B cell (primary cell): ENCODE measurements around the gene ASXL2.

Source experiments
- CTCF ChIP-seq: fragments of 200-600 bp; IDR thresholded peaks from one replicate; pipeline ENCODE4 v1.8.0; 2022; ENCODE audit warnings: antibody characterized with exemption, mild to moderate bottlenecking
- EZH2 ChIP-seq: IDR thresholded peaks from 2 replicates; pipeline ENCODE4 v1.6.1; 2012; ENCODE audit warnings: borderline replicate concordance, low read depth, mild to moderate bottlenecking, moderate library complexity, low read length; ENCODE audit not compliant: insufficient read depth, poor library complexity, severe bottlenecking

GRCh38 chr2:25725877-25726276 lies 152.4 kb downstream of the ASXL2 start:
- TF ChIP-seq CTCF (no peak), EZH2 (no peak)
